Kidney capillary endothelial cell (primary cell): ENCODE measurements around the gene SNRPF.

ENCODE experiments used
- DNase-seq: peaks from one replicate; pipeline ENCODE4 v3.0.0-alpha.2; 2018; ENCODE audit warnings: low spot score

The SNRPF gene

GRCh38 chr12:95859344-95859816 is 628 bp downstream of the SNRPF start:
- peak; percentile 28 for DNase-seq

DNA sequence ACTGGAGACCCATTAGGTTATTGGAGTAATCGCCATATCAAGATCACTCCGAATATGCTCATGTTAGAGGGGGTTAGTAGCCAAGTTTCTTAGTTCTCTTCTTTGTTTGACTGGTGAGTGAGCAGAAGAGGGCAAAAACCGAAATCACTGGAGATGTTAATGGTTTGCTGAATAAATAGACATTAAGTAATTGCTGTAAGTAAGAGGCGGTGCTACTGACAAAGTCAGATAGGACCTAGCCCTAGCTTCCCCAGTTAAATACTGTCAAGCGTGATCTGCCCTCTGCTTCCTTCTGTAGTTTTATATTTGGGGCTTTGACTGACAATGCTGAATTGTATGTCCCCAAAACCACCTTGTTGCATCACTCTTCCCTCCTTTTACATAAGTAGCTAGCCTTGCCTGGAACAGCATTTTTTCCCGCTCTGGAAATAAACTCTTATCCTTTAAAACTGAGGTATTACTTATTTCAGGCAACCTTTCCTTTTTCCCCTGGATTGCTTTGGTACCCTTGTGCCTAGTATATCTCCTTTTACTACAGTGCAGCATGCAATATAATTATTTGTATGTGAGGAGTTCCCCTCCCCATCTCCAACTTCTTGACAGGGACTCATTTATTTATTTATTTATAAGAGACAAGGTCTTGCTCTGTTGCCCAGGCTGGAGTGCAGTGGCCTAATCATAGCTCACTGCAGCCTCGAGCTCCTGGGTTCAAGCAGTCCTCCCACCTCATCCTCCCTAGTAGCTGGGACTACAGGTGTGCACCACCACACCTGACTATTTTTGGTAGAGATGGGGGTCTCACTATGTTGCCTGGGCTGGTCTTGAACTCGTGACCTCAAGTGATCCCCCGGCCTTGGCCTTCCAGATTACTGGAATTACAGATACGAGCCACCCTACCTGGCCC is 1.4 kb downstream of the SNRPF start:
- no peak for DNase-seq

GRCh38 chr12:95862038-95862437 is 3.3 kb downstream of the SNRPF start:
- DNase-seq: no peak

- DNase-seq: no peak
These were observed 4.6 kb downstream of the SNRPF start for GRCh38 chr12:95863337-95863736.

- no peak for DNase-seq
These were observed 12.1 kb downstream of the SNRPF start for GRCh38 chr12:95870897-95871296.

GRCh38 chr12:95874452-95874851 is 15.7 kb downstream of the SNRPF start:
- no peak for DNase-seq

DNA sequence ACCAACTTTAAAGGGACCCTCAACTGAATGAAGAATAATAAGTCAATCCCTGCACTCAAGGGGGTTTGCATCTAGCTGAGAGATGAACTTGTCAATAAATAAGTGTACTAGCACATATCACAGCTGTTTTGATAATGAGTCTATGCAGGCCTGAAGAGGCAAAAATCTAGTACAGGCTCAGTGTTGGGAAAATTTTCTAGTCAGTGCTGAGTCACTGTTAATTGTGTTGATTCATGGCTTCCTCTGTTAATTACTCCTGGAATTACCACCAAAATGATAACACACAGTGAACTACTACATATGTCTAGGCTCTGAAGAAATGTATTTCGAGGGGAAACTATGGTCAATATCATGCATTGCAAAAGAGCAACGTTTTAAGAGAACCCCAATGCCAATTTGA is 18.9 kb downstream of the SNRPF start:
- no peak for DNase-seq

- no peak for DNase-seq
These were observed 22.1 kb downstream of the SNRPF start for GRCh38 chr12:95880895-95881294.

DNA sequence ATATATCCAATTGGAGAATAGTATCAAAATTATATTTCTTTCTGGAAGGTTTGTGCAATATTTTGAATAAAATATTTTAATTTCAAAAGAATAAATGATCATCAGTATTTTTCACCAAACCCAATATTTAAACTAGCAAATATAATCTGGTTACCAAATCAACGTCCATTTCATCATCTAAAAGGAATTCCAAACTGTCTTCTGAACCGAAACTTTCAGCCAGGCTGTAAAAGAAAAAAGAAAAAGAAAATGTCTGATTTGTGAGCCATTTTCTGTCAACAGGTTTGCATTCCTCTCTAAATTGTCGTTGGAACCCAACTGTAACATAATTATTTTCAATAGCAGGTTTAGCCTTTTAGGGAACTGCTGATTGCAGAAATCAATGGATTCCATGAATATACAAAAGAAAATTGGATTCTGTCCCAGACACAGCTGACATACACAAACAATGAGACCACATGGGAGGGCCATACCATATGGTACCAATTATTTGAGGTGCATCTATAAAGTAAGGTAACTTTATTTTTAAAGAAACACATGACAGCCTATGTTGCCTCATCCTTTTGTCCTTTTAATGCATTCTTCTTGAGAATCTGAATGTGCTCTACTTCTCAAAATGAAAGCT is 22.7 kb downstream of the SNRPF start:
- no peak for DNase-seq

DNA sequence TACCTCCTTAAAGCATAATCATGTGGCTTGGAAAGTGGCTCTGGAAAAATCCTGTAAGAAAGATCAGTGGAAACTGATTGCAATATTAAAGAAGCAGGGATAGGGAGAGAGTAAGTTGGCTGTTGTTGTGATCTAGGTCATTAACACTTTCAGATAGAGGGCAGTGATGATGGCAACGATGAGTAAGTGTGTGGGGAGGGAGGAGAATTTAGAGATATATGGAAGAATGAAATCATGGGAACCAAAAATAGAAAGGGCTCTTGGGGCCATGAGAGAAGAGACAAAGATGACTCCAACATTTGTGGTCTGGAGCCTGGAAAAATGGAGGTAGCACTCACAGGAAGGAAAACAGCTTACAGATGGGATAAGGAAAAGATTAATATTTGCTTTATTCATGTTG is 23.3 kb downstream of the SNRPF start:
- DNase-seq: no peak

DNA sequence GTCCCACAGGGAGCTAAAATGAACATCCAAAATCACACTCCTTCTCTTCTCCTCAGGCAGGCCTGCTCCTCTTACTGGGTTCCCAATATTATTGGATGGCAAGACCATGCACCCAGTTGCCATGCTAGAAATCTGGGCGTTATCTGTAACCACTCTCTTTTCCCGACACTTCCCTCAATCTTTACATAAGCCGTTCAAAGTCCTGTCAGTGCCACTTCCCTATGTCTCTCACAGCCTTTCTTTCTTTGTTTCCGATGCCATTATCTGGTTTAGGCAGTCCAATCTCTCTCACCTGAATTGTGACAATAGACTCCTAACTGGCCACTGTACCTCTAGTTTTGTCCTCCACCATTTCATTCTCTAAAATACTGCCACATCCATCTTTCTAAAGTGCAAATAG is 24.1 kb downstream of the SNRPF start:
- no peak for DNase-seq

- peak; percentile 21 for DNase-seq
These were observed 26.2 kb downstream of the SNRPF start for GRCh38 chr12:95884998-95885397.

DNA sequence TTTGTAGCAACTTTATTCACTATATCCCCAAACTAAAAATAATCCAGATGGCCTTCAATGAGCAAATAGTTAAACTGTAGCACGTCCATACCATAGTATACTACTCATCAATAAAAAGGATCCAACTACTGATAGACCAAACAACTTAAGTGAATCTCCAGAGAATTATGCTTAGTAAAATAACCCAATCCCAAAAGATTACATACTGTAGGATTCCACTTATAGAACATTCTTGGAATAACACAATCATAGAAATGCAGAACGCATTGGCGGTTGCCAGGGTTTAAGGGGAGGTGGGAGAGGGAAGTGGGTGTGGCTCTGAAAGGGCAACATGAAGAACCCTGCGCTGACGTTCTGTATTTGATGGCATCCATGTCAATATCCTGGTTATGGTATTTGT is 28.6 kb downstream of the SNRPF start:
- no peak for DNase-seq

GRCh38 chr12:95890958-95891357 is 32.2 kb downstream of the SNRPF start:
- DNase-seq: no peak

DNA sequence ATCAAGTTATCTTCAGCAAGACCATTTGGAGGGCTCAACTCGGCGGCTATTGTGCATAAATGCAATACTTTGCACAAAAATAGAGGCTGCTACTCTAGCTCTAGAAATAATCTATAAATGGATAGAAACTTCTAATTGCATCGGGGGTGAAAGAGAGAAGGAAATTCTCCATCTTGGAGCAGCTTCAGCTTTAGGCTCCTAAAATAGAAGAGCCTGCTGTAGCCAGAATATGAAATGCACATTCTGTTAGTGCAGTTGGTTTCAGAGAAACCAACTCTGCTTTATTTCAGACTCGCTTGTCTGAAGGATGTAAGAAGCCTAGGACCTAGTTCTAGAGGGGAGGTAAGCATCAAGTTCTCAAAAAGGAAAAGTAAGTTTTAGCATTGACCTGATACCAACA is 38.1 kb downstream of the SNRPF start:
- no peak for DNase-seq

DNA sequence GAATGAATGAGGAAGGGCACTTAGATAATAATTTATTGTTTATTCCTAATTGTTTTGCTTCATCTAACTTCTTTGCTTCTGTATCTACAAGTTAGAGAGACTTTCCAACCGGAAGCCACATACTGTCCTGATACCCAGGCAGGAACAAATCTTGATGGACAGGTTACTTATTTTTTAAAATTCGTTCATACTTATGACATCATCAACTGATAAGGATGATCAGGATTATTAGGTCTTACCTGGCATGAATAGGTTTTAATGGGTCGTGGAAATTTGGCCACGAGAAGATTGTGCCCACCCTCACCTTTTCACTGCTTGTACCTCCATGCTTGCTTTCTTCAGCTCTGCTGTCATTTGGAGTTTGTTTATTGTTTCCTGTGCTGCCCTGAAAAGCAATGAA is 39.3 kb downstream of the SNRPF start:
- no peak for DNase-seq

DNA sequence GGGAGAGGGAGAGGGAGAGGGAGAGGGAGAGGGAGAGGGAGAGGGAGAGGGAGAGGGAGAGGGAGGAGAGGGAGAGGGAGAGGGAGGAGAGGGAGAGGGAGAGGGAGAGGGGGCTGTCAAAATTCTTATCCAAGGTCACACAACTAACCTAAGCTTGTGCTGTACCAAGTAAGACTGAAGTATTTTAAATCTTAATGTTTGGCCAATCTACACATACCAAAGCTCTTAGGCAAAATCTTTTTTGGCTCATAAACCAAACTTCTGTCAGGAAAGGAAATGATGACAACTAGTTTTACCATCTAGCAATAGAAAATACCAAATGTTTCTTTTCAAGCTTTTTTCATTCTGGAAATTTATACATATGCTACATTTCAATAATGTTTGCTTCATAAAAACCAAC is 49.8 kb downstream of the SNRPF start:
- DNase-seq: no peak

GRCh38 chr12:95909871-95910270 is 51.1 kb downstream of the SNRPF start:
- no peak for DNase-seq
